OCI-M1 (cell line): Measurements from ENCODE around the gene CCDC12.

ENCODE experiments used
- DNase-seq: peaks from one replicate; lab custom pipeline; 2025; lab: John Stamatoyannopoulos, UW

CCDC12 gene

DNA sequence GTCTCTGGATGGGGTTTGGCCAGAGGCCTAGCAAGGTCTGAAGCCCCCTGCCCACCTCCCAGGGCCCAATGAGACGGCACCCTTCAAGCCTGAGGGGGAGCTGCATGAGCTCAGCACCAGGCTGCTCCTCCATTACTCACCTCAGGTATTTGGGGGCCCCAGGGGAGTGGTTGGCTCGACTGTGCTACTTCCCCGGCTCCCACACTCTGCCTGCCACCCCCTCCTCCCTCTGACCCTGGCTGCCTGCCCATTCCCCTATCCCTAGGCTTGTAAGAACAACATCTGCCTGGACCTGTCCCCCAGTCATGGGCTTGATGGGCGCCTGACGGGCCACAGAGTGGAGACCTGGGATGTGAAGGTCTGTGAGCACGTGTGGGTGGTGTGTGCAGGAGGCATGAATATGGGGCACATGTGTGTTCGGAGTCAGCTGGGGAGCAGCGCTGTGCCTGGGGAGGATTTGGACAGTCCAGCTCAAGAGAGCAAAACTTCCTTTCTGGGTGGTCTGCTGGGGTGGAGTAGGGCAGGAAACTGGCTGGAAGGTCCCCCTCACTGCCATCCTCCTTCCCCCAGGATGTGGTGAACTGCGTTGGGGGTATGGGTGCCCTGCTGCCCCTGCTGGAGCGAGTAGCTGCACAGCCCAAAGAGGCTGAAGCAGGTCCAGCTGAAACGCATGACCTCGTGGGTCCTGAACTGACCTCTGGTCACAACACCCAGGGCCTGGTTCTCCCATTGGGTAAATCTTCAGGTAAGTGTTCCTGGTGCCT, 20.3 kb upstream of the CCDC12 start:
- DNase-seq: no peak

DNA sequence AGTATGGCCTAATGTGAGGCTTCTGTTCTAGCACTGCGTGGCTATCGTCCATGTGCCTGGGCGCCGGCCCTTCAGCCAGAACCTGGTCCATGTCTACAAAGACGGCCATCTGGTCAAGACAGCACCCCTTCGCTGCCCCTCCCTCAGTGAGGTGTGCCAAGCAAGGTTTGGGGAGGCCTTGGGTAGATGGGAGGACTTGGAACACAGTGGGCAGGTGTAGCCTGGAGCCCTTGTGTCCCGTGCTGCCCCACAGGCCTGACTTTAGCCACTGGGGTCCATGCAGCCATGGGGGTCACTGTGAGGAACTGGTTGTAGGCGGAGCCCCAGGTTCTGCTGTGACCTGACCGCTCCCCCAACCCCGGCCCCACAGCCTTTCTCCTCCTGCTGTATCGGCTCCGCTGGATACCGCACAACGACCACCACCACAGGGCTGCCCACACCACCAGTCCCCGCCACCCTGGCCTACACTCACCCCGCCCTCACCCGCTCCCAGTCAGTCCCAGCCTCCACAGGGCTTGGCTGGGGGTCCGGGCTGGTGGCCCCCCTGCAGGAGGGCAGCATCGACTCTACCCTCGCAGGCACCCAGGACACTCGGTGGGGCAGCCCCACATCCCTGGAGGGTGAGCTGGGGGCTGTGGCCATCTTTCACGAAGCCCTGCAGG, 19.5 kb upstream of the CCDC12 start:
- DNase-seq: no peak

DNA sequence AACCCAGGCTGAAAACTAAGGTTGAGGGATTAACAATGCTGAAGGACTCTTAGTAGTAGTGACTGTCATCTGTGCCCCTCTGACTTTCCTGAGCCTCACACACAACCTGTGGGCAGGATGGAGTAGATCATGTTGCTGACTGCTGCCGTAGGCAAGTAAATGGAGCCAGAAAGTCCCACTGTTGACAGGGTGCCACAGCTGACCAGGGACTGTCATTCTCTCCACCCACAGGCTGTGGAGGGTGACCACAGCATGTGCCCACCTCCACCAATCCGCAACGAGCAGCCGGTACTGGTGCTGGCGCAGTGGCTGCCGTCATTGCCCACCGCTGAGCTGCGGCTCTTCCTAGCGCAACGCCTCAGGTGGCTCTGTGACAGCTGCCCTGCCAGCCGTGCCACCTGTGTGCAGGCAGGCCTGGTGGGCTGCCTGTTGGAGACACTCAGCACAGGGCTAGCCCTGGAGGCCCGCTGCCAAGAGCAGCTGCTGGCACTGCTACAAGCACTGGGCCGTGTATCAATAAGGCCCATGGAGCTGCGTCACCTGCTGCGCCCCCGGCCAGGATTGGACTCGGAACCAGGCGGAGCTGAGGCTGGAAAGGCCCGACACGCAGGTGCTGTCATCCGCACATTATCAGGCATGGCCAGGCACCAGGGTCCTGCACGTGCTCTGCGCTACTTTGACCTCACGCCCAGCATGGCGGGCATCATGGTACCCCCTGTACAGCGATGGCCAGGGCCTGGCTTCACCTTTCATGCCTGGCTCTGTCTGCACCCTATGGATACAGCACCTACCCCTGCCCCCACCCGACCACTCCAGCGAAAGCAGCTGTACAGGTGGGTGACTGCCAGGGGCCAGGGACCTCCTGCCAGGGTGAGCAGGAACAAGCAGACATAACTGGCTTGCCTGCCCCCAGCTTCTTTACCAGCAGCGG, 18.5 kb upstream of the CCDC12 start:
- DNase-seq: no peak

DNA sequence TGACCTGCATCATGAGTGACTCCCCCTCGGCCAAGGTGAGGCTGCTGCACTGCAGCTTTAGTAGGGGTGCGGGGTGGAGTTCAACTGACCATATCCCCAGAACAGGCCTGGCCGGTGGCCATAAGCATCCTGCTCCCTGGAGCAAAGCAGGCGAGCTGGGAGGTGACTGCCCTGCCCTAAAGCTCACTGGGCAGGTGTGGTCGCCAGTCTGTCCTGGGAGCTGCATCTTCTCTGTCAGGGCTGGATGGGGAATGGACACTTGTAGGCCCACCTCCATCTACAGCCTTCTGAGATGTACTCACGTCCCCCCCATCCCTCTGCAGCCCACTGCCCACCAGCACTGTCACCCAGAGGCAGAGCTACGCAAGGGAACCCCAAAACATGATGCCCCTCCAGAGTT, 17.4 kb upstream of the CCDC12 start:
- DNase-seq: no peak

DNA sequence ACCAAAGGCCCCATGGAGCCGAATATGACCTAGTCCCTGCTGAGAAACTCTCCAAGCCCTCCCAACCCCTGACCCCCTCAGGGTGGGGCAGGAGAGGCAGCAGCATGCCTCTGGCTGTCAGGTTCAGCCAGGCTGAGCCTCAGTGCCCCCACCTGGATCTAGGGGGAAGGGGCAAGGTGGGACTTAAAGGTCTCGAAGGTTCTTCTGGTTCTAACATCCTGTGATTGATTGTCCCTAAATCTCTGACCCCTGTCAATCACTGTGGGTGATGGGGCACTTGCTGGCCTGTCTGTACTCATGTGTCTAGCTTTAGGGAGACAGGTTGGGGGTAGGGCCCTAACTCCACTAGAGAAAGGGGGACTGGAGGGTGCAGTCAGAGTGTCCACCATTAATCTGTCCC, 16.7 kb upstream of the CCDC12 start:
- DNase-seq: no peak

DNA sequence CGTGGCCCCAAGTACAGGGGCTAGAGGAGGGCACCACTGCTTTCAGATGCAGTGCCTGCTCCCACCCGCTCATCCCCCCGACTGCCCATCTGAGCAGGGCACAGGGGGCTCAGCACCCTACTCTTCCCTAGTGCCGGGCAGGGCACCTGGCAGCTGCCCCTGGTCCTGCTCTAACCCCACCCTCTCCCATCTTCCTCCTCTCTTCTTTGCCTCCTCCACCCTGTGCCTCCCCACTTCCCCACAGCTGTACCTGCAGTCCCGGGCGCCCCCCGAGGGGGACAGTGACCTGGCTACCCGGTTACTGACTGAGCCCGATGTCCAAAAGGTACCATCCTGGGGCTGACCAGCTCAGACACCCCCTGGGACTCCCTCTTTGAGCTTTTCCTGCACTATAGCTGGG, 15.7 kb upstream of the CCDC12 start:
- no peak for DNase-seq

DNA sequence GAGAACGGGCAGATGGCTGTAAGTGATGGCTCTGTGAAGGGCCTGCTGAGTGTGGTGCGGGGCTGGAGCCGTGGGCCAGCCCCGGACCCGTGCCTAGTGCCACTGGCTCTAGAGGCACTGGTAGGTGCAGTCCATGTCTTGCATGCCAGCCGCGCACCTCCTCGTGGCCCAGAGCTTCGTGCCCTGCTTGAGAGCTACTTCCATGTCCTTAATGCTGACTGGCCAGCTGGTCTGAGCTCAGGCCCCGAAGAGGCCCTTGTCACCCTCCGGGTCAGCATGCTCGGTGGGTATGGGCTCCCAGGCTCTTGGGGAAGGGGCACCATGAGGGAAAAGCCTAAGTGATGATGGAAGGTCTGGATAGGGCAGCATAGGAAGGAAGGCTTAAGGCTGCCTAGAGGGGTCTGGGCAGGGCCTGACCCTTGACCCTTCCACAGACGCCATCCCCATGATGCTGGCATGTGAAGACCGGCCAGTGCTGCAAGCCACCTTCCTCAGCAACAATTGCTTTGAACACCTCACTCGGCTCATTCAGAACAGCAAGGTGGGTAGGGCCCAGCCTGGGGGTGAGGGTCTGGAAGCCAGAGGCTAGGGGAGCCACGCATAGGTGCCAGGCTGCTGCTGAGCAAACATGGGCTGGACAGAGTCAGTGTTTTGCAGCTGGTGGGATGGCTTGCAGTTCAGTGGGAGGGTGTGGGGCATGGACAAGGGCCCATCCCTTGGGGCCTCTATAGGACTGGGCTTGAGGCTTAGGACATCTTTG, 15.0 kb upstream of the CCDC12 start:
- no peak for DNase-seq

DNA sequence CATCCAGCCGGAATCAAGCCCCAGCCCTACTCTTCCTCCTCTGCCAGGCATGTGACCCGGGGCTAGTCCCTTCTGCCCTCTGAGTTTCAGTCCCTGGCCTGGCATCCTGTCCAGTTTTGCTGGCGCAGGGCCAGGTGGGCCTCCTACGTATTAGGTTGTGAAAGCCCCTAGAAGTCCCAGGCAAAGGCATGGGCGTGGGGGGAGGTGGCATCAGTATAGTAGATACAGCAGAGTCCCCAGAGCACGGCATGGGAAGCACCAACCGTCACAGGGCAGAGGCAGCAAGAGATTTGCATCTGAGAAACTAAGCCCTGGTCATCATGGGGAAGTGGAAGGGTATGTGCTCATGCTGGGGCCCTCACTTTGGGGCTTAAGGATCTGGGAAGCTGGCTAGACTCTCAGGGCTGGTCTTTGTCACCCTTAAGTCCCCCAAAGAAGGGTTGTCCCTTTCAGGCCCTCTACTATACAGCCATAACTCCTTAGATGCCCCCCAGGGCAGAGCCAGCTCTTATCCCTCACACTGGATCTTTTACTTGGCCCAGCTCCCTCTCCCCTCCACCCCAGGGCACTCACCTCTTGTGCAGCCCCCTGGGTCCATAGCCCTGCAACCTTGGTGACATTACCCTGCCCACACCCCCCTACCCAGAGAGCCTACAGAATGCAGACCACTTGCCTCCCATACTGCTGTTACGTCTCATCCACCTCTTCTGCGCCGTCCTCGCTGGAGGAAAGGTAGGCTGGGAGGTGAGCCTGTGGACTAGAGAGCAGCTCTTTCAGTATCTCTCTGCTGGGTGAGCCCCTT, 14.2 kb upstream of the CCDC12 start:
- no peak for DNase-seq

DNA sequence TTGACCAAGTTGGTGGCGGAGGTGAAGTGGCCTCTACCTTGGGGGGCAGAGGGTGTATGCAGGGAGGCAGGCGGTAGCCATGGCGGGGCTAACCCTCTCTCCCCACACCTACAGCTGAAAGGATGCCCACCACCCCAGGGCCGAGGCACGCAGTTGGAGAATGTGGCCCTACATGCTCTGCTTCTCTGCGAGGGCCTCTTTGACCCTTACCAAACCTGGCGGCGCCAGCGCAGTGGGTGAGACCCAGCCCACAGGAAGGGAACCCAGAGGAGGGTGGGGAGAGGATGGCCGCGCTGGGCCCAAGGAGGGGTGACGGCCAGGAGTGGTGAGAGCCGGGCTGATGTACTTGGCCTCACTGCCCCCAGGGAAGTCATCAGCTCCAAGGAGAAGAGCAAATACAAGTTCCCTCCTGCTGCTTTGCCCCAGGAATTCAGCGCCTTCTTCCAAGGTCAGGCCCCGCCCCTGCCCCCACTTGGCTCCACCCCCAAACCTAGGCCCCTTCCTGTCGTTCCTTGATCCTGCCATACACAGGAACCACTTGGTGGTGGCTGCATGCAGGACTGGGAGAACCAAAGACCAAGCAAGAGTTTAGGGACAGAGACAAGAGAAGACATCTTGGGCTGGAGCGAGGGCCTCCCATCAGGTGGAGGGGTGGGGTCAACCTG, 12.7 kb upstream of the CCDC12 start:
- no peak for DNase-seq

DNA sequence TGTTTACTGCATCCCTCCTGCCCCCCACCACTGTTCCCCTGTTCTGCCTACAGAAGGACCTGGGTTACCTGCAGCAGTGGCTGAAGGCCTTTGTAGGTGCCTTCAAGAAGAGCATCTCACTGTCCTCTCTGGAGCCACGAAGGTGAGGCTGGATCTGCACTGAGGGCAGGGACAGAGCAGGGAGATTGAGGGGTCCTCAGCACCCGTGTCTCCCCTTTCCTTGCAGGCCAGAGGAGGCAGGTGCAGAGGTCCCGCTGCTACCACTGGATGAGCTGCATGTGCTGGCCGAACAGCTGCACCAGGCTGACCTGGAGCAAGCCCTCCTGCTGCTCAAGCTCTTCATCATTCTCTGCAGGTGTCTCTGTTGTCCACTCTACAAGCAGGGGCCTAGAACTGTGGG, 12.1 kb upstream of the CCDC12 start:
- DNase-seq: no peak

DNA sequence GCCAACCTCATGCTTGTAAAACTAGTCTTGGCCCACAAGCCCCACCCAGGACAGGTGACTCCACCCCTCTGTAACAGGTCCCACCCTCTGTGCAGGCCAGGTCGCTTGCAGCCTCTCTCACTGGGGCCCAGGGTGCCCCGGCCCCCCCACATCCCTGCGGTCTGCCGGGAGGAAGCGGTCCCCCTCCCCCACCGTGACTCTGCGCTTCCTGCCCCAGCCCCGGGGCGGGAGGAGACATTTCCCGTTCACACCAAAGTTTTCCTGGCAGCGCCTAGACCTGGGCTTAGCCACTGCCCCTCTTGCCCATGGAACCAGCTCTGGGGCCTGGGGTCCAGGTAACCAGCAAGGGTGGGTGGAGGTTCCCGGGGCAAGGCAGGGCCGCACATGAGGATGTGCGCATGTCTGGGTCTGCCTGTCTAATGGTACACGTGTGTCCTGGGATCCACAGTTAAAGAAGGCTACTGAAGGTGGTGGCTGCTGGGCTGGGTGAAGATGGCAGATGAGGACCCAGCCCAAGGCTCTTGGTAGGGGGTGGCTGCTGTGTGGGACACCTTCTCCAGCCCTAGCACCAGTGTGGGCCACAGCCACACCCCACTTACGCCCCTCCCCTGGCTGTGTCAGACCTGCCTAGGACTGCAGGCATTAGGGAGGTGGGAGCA, 11.3 kb upstream of the CCDC12 start:
- peak; percentile 93 for DNase-seq

DNA sequence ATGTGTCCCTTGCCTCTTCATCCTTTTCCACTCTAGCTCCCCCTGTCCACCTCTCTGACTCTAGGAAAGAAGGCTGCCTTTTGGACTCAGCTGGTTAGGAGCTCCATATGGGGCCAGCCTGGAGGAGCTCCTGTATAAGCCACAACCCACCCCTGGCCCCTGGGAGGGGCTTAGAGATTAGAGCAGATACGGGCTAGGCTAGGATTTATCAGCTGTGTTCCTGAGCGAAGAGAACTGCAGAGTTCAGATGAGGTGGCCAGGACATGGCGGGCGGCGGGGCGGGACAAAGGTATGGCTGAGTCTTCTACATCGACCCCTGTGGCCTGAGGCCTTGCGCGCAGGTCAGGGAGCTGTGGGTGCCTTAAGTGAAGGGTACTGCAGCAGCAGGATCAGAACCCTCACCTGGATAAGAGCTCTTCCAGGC, 10.8 kb upstream of the CCDC12 start:
- DNase-seq: peak; percentile 92

DNA sequence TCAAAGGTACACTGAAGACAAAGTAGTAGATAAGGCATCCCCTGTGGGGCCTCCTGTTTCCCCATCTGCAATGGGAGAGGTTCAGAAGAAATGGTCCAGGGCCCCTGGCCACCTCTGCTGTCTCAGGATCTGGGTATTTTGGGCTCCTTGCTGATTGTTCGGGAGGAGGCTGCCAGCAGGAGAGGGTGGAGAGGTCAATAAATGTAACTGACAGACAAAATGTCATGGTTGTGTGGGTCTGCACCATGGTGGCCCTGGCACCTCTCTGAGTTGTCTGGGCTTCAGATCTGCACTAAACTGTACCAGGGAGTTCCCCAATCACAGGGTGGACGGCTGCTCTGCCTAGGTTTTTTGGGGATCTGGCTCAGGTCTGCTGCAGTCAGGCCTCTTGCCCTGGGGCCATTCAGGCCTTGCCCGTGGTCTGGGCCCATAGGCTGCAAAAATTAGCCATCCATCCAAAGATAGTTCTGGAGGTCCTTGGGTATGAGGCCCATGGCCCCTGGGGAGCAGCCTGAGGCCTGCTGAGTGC, 10.3 kb upstream of the CCDC12 start:
- DNase-seq: no peak

DNA sequence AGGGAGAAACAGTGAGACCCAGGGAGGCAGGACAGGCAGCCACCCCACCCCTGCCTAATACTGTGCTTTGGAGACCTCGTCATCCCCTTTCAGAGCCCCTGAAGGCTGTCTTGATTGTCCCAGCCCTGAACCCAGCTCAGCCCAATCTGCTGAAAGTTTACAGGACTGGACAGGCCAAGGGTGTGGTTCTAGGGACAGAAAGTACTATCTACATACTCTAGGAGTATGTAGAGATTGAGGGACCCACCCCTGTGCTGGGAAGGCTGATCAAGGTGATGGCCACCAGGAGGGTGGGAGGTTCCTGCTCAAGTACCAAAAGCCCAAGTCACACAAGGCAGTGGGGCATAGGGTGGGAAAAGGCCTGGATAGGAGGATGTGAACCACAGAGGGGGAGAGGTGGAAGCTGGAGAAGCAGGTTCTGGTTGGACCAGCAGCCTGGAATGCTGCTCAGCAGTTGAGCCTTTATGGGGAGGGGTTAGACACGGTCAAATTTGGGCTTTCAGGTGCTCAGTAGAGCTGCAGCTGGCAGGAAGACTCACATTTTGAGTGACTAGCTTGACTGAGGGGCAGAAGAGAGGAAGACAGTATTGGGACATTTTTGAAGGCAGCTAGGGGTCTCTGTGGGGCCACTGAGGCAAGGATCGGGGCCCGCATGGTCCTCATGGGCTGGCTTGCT, 9.6 kb upstream of the CCDC12 start:
- no peak for DNase-seq

DNA sequence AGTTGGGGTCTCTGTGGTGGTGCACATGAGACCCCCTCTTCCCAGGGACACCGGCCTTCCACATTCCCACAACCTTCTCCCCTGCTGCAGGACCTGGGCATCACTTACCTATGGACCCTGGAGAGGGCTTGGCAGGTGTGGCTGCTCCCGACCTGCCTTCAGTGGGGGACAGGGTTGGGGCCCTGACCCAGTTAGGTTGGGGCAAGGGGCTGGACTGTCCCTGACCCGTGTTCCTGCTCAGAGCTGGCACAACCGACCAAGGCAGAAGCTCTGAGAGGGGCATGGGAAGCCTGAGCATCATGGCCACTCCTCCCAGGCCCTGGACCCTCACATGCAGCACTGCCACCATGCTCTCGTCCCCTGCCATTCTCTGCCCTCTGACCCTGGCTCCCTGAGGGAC, 9.0 kb upstream of the CCDC12 start:
- DNase-seq: no peak

DNA sequence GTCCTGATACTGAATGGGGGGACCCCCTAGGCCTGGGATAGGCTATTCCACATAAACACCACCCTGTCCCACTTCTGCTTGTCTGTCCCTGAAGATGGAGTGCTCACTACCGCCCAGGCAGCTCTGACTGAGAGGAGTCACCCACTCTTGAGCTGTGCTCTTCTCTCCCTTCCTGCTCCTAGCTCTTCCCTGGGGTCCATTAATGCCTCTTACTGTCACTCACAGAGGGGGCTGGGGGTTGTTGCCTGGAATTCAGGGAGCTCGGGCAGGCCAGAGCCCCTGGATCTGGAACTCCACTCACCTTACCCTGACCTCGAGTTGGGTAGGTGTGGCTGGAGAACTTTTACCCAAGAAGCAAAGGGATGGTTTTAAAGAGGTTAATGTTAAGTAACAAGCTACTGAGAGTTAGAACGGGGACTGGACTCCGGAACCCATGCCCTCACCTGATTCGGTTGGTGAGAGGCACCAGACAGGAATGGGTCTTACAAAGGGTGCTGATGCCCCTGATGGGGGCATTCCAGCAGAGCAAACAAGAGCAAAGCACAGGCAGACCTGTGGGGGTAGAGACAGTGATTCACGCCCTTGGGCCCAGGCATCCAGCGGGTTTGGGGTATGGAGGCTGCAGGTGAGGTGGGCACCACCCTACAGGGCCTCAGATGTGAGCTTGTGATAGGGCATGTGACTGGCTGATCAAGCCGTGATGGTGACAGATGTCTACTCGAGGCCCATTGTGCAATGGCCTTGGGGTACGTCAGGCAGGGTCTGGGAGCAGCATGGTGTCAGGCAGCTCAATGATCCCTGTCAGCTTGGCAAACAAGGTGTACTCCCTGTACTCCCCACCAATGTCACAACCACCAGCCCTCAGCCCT, 8.3 kb upstream of the CCDC12 start:
- no peak for DNase-seq

DNA sequence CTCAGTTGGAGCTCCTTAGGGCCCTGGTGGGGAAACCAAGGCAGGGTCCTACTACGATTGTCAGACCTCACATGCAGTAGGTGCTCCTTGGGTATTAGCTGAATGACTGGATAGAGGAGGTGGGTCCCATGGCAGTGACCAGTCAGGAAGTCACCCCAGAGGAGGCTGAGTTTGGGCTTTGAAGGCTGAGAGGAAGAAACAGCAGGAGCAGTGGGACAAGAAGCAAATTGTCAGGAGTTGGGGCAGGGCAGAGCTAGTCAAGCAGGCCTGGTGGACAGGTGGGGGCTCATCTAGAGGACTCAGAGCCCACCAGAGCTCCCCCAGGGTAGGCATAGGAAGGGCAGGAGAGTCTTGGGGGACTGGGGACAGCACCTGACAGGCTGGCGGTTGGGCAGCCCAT, 6.0 kb upstream of the CCDC12 start:
- no peak for DNase-seq

DNA sequence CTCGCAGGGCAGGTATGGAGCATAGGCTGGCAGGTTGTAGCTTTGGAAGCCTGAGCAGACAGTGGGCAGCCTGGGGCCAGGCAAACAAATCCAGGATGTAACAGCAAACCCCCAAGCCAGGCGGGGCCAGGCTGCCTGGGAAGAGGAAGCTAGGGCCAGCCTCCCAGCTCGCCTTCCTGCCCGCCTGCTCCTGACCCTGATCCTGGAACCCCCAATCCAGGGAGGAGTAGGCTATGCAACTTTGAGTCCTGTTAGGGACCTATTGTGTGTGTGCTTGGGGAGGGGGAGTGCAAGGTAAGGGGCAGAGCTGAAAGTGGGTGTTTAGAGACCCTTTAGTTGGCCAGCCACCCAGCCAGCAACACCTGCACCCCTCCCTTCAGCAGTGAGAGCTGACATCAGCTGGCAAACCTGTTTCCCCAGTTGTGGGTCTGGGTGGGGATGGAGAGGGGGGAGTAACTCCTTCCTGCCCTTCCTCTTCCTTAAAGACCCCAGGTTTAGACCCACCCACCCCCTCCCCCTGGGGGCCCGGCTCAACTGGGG, 5.5 kb upstream of the CCDC12 start:
- DNase-seq: no peak
